GM19023 (cell line): ENCODE data around the gene ZCCHC12.

Experiments used
- ATAC-seq: cut with Tn5 transposase; IDR thresholded peaks from one replicate; pipeline ENCODE4 v1.9.1; 2021; ENCODE audit warnings: mild to moderate bottlenecking, moderate library complexity; ENCODE audit not compliant: unreplicated experiment

ZCCHC12 gene

GRCh38 chrX:118865231-118865630 lies 41.6 kb downstream of the ZCCHC12 start:
- ATAC-seq: no peak

- ATAC-seq: no peak
These were observed 43.6 kb downstream of the ZCCHC12 start for GRCh38 chrX:118867251-118867650.

- no peak for ATAC-seq
These were observed 48.5 kb downstream of the ZCCHC12 start for GRCh38 chrX:118872102-118872566.
